PFSK-1 (cell line): ENCODE results near the gene LAMTOR4.

ENCODE experiments used
- FOXP2 ChIP-seq: optimal IDR thresholded peaks from 2 replicates; pipeline ENCODE3; 2011; ENCODE audit warnings: borderline replicate concordance, control low read depth, inconsistent platforms; ENCODE audit not compliant: insufficient read depth; ENCODE audit errors: extremely low read length, extremely low read depth
- POLR2AphosphoS5 ChIP-seq: IDR thresholded peaks from 2 replicates; pipeline ENCODE4 v1.6.1; 2012; ENCODE audit warnings: low read depth, mild to moderate bottlenecking, control low read depth, low read length, moderate library complexity
- REST ChIP-seq, 2 experiments: IDR thresholded peaks; 2 replicates each; pipeline versions ENCODE4 v1.6.1 to v1.8.0; 2011 to 2012; ENCODE audit warnings: low read depth in 2 of 2, low read length in 2 of 2, control low read depth in 1 of 2, inconsistent platforms in 1 of 2, mild to moderate bottlenecking in 1 of 2, moderate library complexity in 1 of 2; ENCODE audit not compliant: insufficient read depth in 1 of 2
- SIN3A ChIP-seq: IDR thresholded peaks from 2 replicates; pipeline ENCODE4 v1.6.1; 2012; ENCODE audit warnings: mild to moderate bottlenecking, low read length, moderate library complexity, borderline replicate concordance; ENCODE audit not compliant: insufficient read depth
- TAF1 ChIP-seq: IDR thresholded peaks from 2 replicates; pipeline ENCODE4 v1.6.1; 2012; ENCODE audit warnings: low read length, control low read depth, borderline replicate concordance; ENCODE audit not compliant: insufficient read depth

Gene LAMTOR4

GRCh38 chr7:100185726-100186125 is 37.0 kb downstream of the LAMTOR4 start:
- TF ChIP-seq FOXP2 (no peak), REST (IDR thresholded peaks at IDR 0.05; ENCODE audit: insufficient read depth in 1 of 2, low read depth in 2 of 2, low read length in 2 of 2) (no peak), POLR2AphosphoS5 (no peak), SIN3A (no peak), TAF1 (no peak)

GRCh38 chr7:100189061-100189460 is 40.3 kb downstream of the LAMTOR4 start:
- TF ChIP-seq REST (IDR thresholded peaks at IDR 0.05; ENCODE audit: insufficient read depth in 1 of 2, low read depth in 2 of 2, low read length in 2 of 2) (no peak), TAF1 (no peak), SIN3A (no peak), FOXP2 (no peak), POLR2AphosphoS5 (no peak)

GRCh38 chr7:100190048-100190711 is 41.5 kb downstream of the LAMTOR4 start:
- no peak for TF ChIP-seq REST (IDR thresholded peaks at IDR 0.05; ENCODE audit: insufficient read depth in 1 of 2, low read depth in 2 of 2, low read length in 2 of 2)
- no peak for TF ChIP-seq TAF1
- TF ChIP-seq POLR2AphosphoS5: no peak
- TF ChIP-seq SIN3A: no peak
- TF ChIP-seq FOXP2: no peak

GRCh38 chr7:100191775-100192174 is 43.1 kb downstream of the LAMTOR4 start:
- TF ChIP-seq FOXP2: no peak
- no peak for TF ChIP-seq REST (IDR thresholded peaks at IDR 0.05; ENCODE audit: insufficient read depth in 1 of 2, low read depth in 2 of 2, low read length in 2 of 2)

GRCh38 chr7:100192969-100193368 is 44.3 kb downstream of the LAMTOR4 start:
- TF ChIP-seq SIN3A (no peak), FOXP2 (no peak), REST (IDR thresholded peaks at IDR 0.05; ENCODE audit: insufficient read depth in 1 of 2, low read depth in 2 of 2, low read length in 2 of 2) (no peak), TAF1 (no peak), POLR2AphosphoS5 (no peak)
